NCI-H1417 (cell line): ENCODE data around the gene CAMTA1.

Experiments
- DNase-seq, 3 experiments: peaks; one replicate each; lab custom pipeline; 2025; lab: John Stamatoyannopoulos, UW

CAMTA1 gene

DNA sequence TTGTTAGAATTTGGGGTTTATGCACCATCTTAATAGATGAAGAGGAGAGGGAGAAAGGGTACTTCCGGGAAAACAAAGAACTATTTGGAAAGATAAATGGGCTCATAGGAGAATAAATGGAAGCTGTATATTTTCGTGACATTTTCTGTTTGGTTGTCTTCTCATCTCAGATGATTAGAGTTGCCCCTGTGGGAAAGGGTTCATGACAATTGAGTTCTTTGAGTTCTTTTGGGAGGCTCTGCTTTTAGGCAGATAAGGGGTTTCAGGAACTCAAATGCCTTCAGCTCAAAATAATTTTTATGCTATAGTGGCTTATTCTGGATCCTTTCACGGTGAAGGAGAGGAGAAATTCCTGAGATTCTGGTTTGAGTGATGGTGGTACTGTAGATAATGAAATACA is 63.6 kb downstream of the CAMTA1 start:
- DNase-seq: no peak

- no peak for DNase-seq
Observed at GRCh38 chr1:6850537-6850936, 65.3 kb downstream of the CAMTA1 start.

DNA sequence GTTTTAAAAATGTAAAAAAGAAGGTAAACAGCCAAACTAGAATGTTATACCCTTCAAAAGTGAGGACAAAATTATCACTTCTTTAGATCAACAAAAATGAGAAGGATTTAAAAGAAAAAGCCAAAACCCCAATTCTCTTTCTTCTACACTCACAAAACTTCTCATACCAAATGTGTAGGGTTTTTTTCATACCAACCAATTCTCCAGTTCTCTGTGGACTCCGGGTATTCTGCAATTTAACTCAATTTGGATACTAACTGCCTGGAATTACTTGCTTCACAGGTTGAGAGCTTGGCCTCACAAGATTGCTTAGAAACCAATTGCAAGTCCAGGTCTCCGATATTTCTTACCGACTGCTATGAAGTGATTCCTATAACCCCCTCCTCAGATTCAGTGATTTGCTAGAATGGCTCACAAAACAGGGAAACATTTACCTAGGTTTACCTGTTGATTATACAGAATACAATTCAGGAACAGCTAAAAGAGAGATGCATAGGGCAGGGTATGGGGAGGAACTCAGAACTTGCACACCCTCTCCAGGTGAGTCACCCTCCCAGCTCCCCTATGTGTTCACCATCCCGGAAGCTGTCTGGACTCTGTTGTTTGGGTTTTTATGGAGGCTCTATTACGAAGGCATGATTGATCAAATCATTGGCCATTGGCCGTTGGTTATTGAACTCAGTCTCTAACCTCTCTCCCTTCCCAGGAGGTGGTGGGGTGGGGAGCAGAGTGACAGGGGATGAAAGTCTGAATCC is 67.1 kb downstream of the CAMTA1 start:
- no peak for DNase-seq

GRCh38 chr1:6854166-6854565 is 68.9 kb downstream of the CAMTA1 start:
- no peak for DNase-seq

DNA sequence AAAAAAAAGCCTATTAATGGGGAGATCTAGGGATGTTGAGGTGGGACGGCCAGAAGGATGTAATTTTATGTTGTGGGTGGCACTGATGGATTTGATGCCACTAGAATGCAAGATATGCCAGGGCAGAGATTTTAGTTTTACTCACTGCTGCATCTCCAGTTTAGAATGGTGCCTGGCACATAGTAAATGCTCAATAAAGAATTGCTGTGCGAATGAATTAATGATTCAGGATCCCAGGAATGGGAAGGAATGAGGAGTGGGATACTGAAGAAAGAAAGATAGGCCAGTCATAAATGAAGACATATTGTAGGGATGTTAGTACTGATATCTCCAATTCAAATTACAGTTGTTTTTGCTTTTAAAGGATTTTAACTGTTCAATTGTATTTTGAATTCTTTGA is 72.6 kb downstream of the CAMTA1 start:
- DNase-seq: no peak

- DNase-seq: no peak
Observed at GRCh38 chr1:6858596-6858995, 73.3 kb downstream of the CAMTA1 start.

DNA sequence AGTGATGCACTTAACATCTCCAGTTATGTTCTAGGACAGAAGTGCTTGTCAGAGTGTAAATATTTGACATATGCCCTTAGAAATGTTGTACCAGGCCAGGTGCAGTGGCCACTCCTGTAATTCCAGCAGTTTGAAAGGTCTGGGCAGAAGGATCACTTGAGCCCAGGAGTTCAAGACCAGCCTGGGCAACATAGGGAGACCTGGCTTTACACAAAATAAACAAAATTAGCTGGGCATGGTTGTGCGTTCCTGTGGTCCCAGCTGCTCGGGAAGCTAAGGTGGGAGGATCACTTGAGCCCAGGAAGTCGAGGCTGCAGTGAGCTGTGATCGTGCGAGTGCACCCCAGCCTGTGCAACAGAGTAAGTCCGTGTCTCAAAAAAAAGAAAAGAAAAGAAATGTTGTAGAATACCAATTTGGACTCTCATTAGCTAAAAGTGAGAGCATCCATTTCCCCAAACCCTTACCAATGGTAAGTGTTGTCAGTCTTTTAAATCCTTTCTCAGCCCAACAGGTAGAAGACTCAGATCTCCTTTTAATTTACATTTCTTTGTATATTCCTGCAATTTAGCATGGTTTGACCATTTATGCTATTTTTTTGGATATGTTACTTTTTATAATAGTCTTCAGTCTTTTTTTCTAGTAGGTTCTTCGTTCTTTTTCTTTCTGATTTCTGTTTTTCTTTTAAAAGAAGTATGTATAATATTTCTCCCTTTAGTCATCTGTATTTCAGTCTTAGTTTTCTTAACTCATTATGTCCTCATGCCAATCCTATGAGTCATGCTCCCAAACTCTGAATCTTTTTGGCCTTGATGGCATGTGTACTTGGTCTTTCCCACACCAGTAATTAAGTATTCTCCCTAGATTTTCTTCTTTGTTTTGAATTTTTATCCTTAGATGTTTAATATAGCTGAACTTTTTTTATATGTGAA is 74.4 kb downstream of the CAMTA1 start:
- no peak for DNase-seq

- no peak for DNase-seq
Observed at GRCh38 chr1:6860401-6860800, 75.1 kb downstream of the CAMTA1 start.

GRCh38 chr1:6861075-6861724 is 75.9 kb downstream of the CAMTA1 start:
- DNase-seq: no peak

DNA sequence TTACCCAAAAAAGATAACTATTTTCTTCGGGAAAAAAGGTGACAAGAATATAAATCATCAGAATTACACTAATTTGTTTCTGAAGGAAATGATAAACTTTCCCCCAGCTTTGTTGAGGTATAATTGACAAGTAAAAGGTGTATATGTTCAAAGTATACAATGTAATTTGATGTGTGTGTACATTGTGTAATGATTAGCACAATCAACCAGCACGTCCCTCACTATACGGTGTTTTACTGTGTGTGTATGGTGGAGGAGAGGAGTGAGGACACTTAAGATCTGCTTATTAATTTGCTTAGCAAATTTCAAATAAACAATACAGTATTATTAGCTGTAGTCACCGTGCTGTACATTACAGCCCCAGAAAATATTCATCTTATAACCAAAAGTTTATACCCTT is 77.7 kb downstream of the CAMTA1 start:
- no peak for DNase-seq

- no peak for DNase-seq
Observed at GRCh38 chr1:6864166-6864565, 78.9 kb downstream of the CAMTA1 start.

GRCh38 chr1:6866825-6867224 is 81.6 kb downstream of the CAMTA1 start:
- DNase-seq: no peak

- no peak for DNase-seq
Observed at GRCh38 chr1:6867321-6867720, 82.1 kb downstream of the CAMTA1 start.

DNA sequence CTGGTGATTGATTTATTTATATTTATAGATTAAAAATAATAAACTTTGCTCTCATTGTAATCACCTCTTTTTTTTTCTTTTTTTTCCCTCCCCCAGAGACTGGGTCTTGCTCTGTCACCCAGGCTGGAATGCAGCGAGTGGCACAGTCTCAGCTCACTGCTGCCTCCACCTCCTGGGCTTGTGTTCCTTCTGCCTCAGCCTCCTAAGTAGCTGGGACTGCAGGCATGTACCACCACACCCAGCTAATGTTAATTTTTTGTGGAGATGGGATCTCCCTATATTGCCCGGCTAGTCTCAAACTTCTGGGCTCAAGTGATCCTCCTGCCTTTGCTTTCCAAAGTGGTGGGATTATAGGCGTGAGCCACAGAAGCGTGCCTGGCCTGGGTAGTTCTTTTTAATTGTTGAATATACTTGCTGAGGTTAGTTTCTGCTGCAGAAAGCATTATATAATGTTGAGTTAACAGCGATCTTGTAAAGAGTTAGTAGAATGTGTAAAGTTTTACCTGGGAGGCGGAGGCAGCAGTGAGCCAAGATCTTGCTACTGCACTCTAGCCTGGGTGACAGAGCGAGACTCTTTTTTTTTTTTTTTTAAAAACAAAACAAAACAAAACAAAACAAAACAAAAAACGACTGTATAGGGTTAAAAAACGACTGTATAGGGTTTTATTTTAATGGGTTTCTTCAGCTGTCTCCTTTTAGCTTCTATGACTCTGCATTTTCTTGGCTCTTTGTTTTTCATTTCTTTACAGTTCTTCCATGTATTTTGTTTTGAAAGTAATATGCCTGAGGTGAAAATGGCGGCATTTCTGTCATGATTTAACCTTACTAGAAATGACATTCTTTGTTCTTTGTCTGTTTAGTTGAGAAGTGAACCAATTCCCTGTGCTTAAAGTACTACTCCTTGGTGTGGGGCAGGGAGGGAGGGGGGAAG is 82.7 kb downstream of the CAMTA1 start:
- no peak for DNase-seq

- no peak for DNase-seq
Observed at GRCh38 chr1:6868660-6869380, 83.6 kb downstream of the CAMTA1 start.

DNA sequence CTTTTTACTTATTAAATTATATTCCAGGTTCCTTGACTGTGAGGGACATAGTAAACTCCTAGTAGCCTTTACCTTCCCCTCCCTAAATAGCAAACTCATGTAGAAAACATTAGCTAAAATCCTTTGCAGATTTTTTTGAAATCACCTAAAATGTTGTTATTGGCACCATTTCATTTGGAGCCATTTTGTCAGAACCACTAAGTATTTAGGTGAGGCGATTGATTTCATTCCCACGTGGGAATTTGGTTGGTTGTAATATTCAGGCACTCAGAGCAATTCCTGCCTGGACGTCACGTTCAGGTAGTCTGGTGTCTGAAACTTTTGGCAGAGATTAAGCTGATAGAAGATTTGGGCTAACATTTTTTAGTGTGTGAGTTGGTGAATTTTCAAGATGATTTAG is 84.3 kb downstream of the CAMTA1 start:
- DNase-seq: no peak

DNA sequence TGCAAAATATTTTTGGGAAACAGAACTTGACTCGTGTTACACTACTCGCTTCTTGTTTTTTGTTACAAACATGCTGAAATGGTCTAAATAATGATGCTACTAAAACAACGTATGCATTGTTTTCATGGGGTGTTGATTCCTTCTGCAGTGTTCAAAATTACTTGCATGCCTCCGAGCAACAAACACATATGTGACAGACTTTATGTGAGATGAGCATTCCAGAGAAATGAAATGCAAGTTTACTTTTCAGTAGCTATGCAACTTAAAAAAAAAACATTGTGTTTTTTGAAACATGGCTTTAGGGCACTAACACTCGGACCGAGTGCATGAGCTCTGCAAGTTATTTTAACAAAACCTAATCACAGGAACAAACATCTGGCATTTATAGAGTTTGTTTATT is 84.8 kb downstream of the CAMTA1 start:
- DNase-seq: no peak

GRCh38 chr1:6870571-6870970 is 85.3 kb downstream of the CAMTA1 start:
- DNase-seq: no peak

DNA sequence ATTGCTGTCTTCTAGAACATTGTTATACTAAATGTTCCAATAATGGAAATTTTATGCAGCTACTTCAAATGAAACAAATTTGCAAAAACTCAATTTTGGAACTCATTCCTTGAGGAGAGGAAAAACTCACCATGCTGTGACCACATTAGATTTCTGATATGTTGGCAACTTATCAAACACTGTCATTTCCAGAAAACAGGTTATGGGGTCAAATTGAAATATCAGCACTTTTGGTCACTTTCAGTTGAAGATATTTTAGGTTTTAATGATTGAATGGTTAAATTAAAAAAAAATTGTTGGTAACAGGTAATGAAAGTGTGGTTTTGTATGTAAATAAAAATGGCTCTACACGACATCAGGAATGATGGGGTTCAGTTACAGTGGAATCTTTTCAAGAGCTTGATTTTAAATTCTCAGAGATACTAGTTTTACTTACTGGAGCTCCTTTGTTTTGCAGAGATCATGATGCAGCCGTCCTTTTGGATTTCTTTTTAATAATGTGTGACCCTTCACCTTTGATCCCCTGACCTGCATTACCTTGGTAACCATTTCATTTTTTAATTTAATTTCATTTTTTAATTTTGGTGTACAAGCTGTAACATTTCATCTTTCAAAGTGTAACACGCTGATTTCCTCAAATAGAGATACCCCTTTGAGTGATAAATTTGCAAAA is 86.2 kb downstream of the CAMTA1 start:
- no peak for DNase-seq

DNA sequence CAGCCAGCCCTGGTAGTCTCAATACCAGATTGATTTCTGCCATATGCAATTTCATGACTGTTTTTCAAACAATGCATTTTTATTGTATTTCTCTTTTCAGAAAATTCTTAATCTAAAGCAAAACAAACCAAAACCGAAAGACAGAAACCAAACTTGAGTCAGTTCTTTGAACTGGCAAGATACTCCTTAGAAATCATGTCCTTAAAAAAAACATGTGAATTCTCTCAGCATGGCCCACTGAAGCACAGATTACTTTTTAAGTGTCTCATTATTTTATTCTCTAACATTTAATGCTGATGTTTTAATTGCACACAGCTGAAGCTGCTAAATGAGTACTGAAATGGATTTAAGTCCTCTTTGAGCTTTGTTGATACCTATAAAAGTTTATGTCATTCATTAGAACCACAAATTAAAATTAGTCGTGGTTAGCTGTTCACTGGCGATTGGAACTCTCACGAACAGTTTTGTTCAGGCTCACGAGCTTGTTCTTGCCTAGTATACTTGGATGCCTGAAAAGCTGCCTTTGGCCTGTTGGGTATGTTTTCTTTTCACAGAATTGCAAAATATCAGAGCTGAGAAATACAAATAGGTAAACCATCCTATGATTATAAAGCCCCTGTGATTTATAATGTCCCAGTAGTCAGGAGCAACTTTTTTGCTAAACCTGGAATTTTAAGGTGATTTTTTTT is 87.5 kb downstream of the CAMTA1 start:
- DNase-seq: no peak
